ENCODE results near the gene RYR1. TPM values are rescaled to one million over a fixed set of nuclear protein-coding genes. Genes with fewer than 3 reads are reported as not detected.

Gene RYR1
- total and polyA plus RNA-seq, 10 of the 15 experiments (the other 5 are each of a cell fraction or from before 2014, with no cell fraction given): under 0.01 to 0.32 (median 0.07) TPM; not detected in 1

DNA sequence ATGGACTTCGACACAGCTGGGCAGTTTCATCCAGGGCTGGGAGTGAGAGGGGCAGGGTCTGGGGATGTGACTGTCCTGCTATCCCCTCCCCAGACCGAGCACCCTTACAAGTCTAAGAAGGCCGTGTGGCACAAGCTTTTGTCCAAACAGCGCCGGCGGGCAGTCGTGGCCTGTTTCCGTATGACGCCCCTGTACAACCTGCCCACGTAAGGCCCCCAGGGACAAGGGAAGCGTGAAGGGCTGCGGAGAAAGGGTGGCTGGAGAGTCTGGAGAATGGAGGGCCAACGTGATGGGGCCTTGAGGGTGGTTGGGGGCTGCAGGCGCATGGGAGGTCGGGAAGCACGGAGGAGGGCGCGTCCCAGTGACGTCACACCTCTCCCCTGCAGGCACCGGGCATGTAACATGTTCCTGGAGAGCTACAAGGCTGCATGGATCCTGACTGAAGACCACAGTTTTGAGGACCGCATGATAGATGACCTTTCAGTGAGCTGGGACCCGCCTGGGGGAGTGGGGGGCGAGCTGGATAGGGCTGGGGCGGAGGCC lies 94.8 kb downstream of the RYR1 start (continued):
- TF ChIP-seq, protein P1, sequence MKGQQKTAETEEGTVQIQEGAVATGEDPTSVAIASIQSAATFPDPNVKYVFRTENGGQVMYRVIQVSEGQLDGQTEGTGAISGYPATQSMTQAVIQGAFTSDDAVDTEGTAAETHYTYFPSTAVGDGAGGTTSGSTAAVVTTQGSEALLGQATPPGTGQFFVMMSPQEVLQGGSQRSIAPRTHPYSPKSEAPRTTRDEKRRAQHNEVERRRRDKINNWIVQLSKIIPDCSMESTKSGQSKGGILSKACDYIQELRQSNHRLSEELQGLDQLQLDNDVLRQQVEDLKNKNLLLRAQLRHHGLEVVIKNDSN (IDR thresholded peaks at IDR 0.05; ENCODE audit: borderline replicate concordance, extremely low read length, insufficient read depth, low read depth, low read length): no peak
- TF ChIP-seq, protein P2, sequence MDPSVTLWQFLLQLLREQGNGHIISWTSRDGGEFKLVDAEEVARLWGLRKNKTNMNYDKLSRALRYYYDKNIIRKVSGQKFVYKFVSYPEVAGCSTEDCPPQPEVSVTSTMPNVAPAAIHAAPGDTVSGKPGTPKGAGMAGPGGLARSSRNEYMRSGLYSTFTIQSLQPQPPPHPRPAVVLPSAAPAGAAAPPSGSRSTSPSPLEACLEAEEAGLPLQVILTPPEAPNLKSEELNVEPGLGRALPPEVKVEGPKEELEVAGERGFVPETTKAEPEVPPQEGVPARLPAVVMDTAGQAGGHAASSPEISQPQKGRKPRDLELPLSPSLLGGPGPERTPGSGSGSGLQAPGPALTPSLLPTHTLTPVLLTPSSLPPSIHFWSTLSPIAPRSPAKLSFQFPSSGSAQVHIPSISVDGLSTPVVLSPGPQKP (IDR thresholded peaks at IDR 0.05; ENCODE audit: low read depth, low read length): no peak
- TF ChIP-seq TCF12 (IDR thresholded peaks at IDR 0.05; ENCODE audit: low read depth, low read length): no peak
- no peak for TF ChIP-seq JUND (IDR thresholded peaks at IDR 0.05; ENCODE audit: low read depth, low read length)
- TF ChIP-seq FOXK2 (IDR thresholded peaks at IDR 0.05): no peak
- no peak for TF ChIP-seq ATF7 (IDR thresholded peaks at IDR 0.05; ENCODE audit: low read depth)

DNA sequence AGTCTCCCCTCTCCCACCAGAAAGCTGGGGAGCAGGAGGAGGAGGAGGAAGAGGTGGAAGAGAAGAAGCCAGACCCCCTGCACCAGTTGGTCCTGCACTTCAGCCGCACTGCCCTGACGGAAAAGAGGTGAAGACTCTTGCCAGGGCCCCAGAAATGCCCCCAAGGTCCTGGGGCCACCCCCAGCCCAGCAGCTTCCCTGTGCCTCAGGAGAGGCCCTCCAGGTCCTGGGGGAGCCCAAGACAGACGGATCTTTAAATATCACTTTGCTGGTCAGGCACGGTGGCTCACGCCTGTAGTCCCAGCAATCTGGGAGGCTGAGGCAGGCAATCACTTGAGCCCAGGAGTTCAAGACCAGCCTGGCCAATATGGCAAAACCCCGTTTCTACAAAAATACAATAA lies 95.4 kb downstream of the RYR1 start:
- intact Hi-C loops (cut with micrococcal nuclease; ENCODE audit: unreplicated experiment) (no loop called here), in situ Hi-C loops (cut with MboI) (no loop called here)
- no peak overlapping the region for H2AFZ ChIP-seq (ENCODE audit: control insufficient read depth, low read depth, low read length)
- H3K4me1 ChIP-seq (ENCODE audit: control insufficient read depth, insufficient read depth, low read length): no peaks in the 10 kb centered on the region
- no peaks in the 10 kb centered on the region for H3K79me2 ChIP-seq (ENCODE audit: control insufficient read depth, insufficient read depth, low read length)
- BruUV-seq (replicated peaks): no TSS peak
- H3K36me3 ChIP-seq (ENCODE audit: control insufficient read depth in 2 of 2, insufficient read depth in 2 of 2, low read length in 1 of 2): no peaks in the 10 kb centered on the region
- TF ChIP-seq MTA2 (IDR thresholded peaks at IDR 0.05; ENCODE audit: low read depth): no peak
- TF ChIP-seq NR2F1 (conservative IDR thresholded peaks at IDR 0.05): no peak
- no peak for TF ChIP-seq ZZZ3 (IDR thresholded peaks at IDR 0.05; ENCODE audit: control insufficient read depth, insufficient read length, low read depth)
- no peak for TF ChIP-seq MTA3 (IDR thresholded peaks at IDR 0.05; ENCODE audit: borderline replicate concordance, low read length)
- no peak for TF ChIP-seq HDAC6 (IDR thresholded peaks at IDR 0.05; ENCODE audit: unreplicated experiment)
- TF ChIP-seq, protein P3, sequence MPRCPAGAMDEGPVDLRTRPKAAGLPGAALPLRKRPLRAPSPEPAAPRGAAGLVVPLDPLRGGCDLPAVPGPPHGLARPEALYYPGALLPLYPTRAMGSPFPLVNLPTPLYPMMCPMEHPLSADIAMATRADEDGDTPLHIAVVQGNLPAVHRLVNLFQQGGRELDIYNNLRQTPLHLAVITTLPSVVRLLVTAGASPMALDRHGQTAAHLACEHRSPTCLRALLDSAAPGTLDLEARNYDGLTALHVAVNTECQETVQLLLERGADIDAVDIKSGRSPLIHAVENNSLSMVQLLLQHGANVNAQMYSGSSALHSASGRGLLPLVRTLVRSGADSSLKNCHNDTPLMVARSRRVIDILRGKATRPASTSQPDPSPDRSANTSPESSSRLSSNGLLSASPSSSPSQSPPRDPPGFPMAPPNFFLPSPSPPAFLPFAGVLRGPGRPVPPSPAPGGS (IDR thresholded peaks at IDR 0.05; ENCODE audit: borderline replicate concordance, insufficient read depth, low read depth, low read length, poor library complexity, severe bottlenecking): no peak
- TF ChIP-seq RB1 (IDR thresholded peaks at IDR 0.05; ENCODE audit: borderline replicate concordance): no peak
- FAIRE-seq (no peak), ATAC-seq (no peak), DNase-seq (ENCODE audit: low read depth, low spot score) (no peak)
- POLR2A ChIA-PET: no interaction called here
- RAD21 ChIA-PET (ENCODE audit: unreplicated experiment): no interaction called here
- H3K27me3 ChIP-seq (replicated peaks in 1 of 2; ENCODE audit: control insufficient read depth in 2 of 2, insufficient read depth in 2 of 2, low read length in 1 of 2): no peaks in the 10 kb centered on the region
- no peak overlapping the region for H3K27ac ChIP-seq (ENCODE audit: control insufficient read depth, insufficient read depth)
- H3K9me3 ChIP-seq (replicated peaks; ENCODE audit: control insufficient read depth, insufficient read depth, low read length): no peaks in the 10 kb centered on the region
- no peak overlapping the region for H3K4me3 ChIP-seq
- no peaks in the 10 kb centered on the region for H4K20me1 ChIP-seq (ENCODE audit: control insufficient read depth, insufficient read depth)
- CTCF ChIA-PET: no interaction called here
- H3K9ac ChIP-seq (ENCODE audit: control insufficient read depth, insufficient read depth, low read length): no peak overlapping the region
- 66% methylated on average over 6 of the region's 6 CpGs for WGBS (ENCODE audit: insufficient coverage, insufficient replicate concordance, low lambda C conversion rate, missing lambda C conversion rate)
- H3K4me2 ChIP-seq (ENCODE audit: control insufficient read depth, insufficient read depth): no peak overlapping the region
- SMC1A ChIA-PET (ENCODE audit: uncharacterized antibody, unreplicated experiment): no interaction called here
